Stimulated activated effector memory CD8-positive, alpha-beta T cell treated with anti-CD3 and anti-CD28 coated beads, Interleukin-12 subunit alpha, Interleukin-12 subunit beta, amount 100 ng/mL, for 72 hours (primary cell): ENCODE results near the gene BRD2.
A peak's percentile ranks its signal among the peaks of the same experiment; 100 is the strongest.
"Not testable (repeated sequence)": the region's sequence is repeated elsewhere in the genome, so short reads cannot be mapped to it uniquely, and the experiment has no call there.

Experiments
- ATAC-seq: fragments of 150-1000 bp; cut with Tn5 transposase; 2 replicates; pipeline ENCODE4 v1.10.0; 2021
- DNase-seq, 2 donors: peaks; one replicate each; pipeline ENCODE4 v3.0.0; 2021 to 2022; ENCODE audit warnings: low spot score in 2 of 2
- H3K27ac Mint-ChIP-seq: one replicate; pipeline ENCODE4 v1.8.0; 2022; ENCODE audit warnings: mild to moderate bottlenecking, mixed read lengths
- H3K36me3 Mint-ChIP-seq: one replicate; pipeline ENCODE4 v1.8.0; 2022; ENCODE audit warnings: mild to moderate bottlenecking, mixed read lengths
- H3K4me1 Mint-ChIP-seq: one replicate; pipeline ENCODE4 v1.8.0; 2022; ENCODE audit warnings: mixed read lengths
- H3K4me3 Mint-ChIP-seq: one replicate; pipeline ENCODE4 v1.8.0; 2022; ENCODE audit warnings: mild to moderate bottlenecking, mixed read lengths
- H3K9me3 Mint-ChIP-seq: one replicate; pipeline ENCODE4 v1.8.0; 2022; ENCODE audit warnings: mixed read lengths

The BRD2 gene

GRCh38 chr6:32968093-32968866 is at the start of gene BRD2:
TSS of gene BRD2 (plus strand) at chr6:32968594. CDS start at chr6:32972899, 4,305 bp downstream.
- Mint-ChIP-seq H3K4me1 (peaks cover 59% of the 10 kb centered on the region), H3K27ac (peak within 1 kb of the TSS; percentile 99), H3K4me3 (peak within 1 kb of the TSS; percentile 100), H3K9me3 (no peaks in the 10 kb centered on the region), H3K36me3 (peaks cover 63% of the 10 kb centered on the region)
- DNase-seq (peak; percentile 95 to 99), ATAC-seq (peak; percentile 54)

- Mint-ChIP-seq H3K9me3 (no peaks in the 10 kb centered on the region), H3K4me1 (no peaks in the 10 kb centered on the region), H3K4me3 (no peak overlapping the region), H3K27ac (no peak overlapping the region), H3K36me3 (no peaks in the 10 kb centered on the region)
- ATAC-seq (no peak), DNase-seq (no peak)
Observed at GRCh38 chr6:32920715-32921114, 47.7 kb upstream of the BRD2 start.

GRCh38 chr6:32922083-32922482 is 46.3 kb upstream of the BRD2 start:
- DNase-seq = no peak
- no peak overlapping the region for H3K27ac Mint-ChIP-seq
- ATAC-seq = no peak
- no peaks in the 10 kb centered on the region for H3K4me1 Mint-ChIP-seq
- H3K9me3 Mint-ChIP-seq = no peaks in the 10 kb centered on the region
- H3K36me3 Mint-ChIP-seq = no peaks in the 10 kb centered on the region
- no peak overlapping the region for H3K4me3 Mint-ChIP-seq

- H3K9me3 Mint-ChIP-seq = no peaks in the 10 kb centered on the region
- H3K4me3 Mint-ChIP-seq = no peak overlapping the region
- H3K36me3 Mint-ChIP-seq = peaks cover 5% of the 10 kb centered on the region
- ATAC-seq (no peak), DNase-seq (no peak)
- peaks cover 5% of the 10 kb centered on the region for H3K4me1 Mint-ChIP-seq
- H3K27ac Mint-ChIP-seq = no peak overlapping the region
Observed at GRCh38 chr6:32931211-32931610, 37.2 kb upstream of the BRD2 start.

GRCh38 chr6:32932132-32932868 is 36.1 kb upstream of the BRD2 start:
- H3K36me3 Mint-ChIP-seq = peaks cover 5% of the 10 kb centered on the region
- DNase-seq = no peak
- H3K9me3 Mint-ChIP-seq = no peaks in the 10 kb centered on the region
- no peak overlapping the region for H3K27ac Mint-ChIP-seq
- no peak for ATAC-seq
- H3K4me1 Mint-ChIP-seq = peaks cover 5% of the 10 kb centered on the region
- H3K4me3 Mint-ChIP-seq = no peak overlapping the region

GRCh38 chr6:32933661-32934085 is 34.7 kb upstream of the BRD2 start:
- Mint-ChIP-seq H3K27ac (no peak overlapping the region), H3K9me3 (no peaks in the 10 kb centered on the region)
- DNase-seq = peak; percentile 64 to 82

GRCh38 chr6:32935551-32936238 is 32.7 kb upstream of the BRD2 start:
- Mint-ChIP-seq H3K9me3 (no peaks in the 10 kb centered on the region), H3K27ac (peak overlapping the region; percentile 4), H3K4me1 (peaks cover 10% of the 10 kb centered on the region), H3K36me3 (peaks cover 5% of the 10 kb centered on the region), H3K4me3 (no peak overlapping the region)
- ATAC-seq = no peak
- DNase-seq = no peak

More at GRCh38 chr6:32933661-32934085, 34.7 kb upstream of the BRD2 start:
- ATAC-seq = peak; percentile 60
- Mint-ChIP-seq H3K4me1 (peaks cover 5% of the 10 kb centered on the region), H3K36me3 (peaks cover 5% of the 10 kb centered on the region), H3K4me3 (no peak overlapping the region)

- ATAC-seq (no peak), DNase-seq (no peak)
- Mint-ChIP-seq H3K36me3 (peaks cover 5% of the 10 kb centered on the region), H3K9me3 (no peaks in the 10 kb centered on the region), H3K27ac (peak overlapping the region; percentile 4), H3K4me1 (peaks cover 19% of the 10 kb centered on the region), H3K4me3 (no peak overlapping the region)
Observed at GRCh38 chr6:32936239-32937152, 31.9 kb upstream of the BRD2 start.

GRCh38 chr6:32937230-32937633 is 31.2 kb upstream of the BRD2 start:
- ATAC-seq (no peak), DNase-seq (no peak)
- peaks cover 5% of the 10 kb centered on the region for H3K36me3 Mint-ChIP-seq
- no peak overlapping the region for H3K27ac Mint-ChIP-seq
- H3K4me3 Mint-ChIP-seq = no peak overlapping the region
- no peaks in the 10 kb centered on the region for H3K9me3 Mint-ChIP-seq
- peaks cover 26% of the 10 kb centered on the region for H3K4me1 Mint-ChIP-seq

GRCh38 chr6:32938494-32938893 is 29.9 kb upstream of the BRD2 start:
- ATAC-seq (no peak), DNase-seq (no peak)
- Mint-ChIP-seq H3K4me3 (no peak overlapping the region), H3K36me3 (peaks cover 5% of the 10 kb centered on the region), H3K4me1 (peaks cover 37% of the 10 kb centered on the region), H3K27ac (no peak overlapping the region), H3K9me3 (no peaks in the 10 kb centered on the region)

- Mint-ChIP-seq H3K4me1 (peaks cover 56% of the 10 kb centered on the region), H3K9me3 (no peaks in the 10 kb centered on the region), H3K36me3 (peaks cover 13% of the 10 kb centered on the region), H3K27ac (peak within 1 kb of the TSS; percentile 94), H3K4me3 (peak within 1 kb of the TSS; percentile 74)
- DNase-seq (no peak), ATAC-seq (peak; percentile 91)
Observed at GRCh38 chr6:32940656-32941213, 27.7 kb upstream of the BRD2 start, which contains the start of gene HLA-DMB. TSS of gene HLA-DMB (minus strand) at chr6:32941028. CDS start at chr6:32940807, 221 bp downstream.

GRCh38 chr6:32941214-32941768 is 27.1 kb upstream of the BRD2 start:
- Mint-ChIP-seq H3K4me1 (peaks cover 59% of the 10 kb centered on the region), H3K9me3 (no peaks in the 10 kb centered on the region), H3K27ac (peak overlapping the region; percentile 94), H3K36me3 (peaks cover 9% of the 10 kb centered on the region), H3K4me3 (peak overlapping the region; percentile 74)
- DNase-seq (peak in 1 of 2 donors; percentile 75), ATAC-seq (peak; percentile 91)

- H3K36me3 Mint-ChIP-seq, ATAC-seq, DNase-seq, H3K27ac Mint-ChIP-seq, H3K9me3 Mint-ChIP-seq, H3K4me3 Mint-ChIP-seq: not testable (repeated sequence)
- H3K4me1 Mint-ChIP-seq = peaks cover 64% of the 10 kb centered on the region
Observed at GRCh38 chr6:32942555-32943123, 25.8 kb upstream of the BRD2 start.
